ENCODE measurements around the gene MAP3K10.

DNA sequence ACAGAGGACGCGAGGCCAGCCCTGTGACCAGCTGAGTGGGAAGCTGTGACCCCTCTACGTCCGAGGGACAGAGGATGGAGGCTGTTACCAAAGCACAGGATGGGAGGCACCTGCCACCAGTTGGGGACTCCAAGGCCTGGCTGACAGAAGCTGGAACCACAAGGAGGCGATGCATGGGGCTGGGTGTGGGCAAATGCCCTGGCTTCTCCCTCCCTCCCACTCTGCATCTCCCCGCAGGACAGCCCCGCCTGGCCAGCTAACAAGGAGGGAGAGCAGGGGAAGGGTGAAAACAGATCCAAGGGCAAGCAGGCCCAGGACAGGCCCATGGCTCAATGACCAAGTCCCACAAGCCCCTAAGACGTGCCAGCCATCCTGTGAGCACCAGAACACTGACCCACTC, 65.3 kb downstream of the MAP3K10 start:
- TF ChIP-seq CTCF (conservative IDR thresholded peaks at IDR 0.05) = no peak
- no peak for TF ChIP-seq EZH2 (IDR thresholded peaks at IDR 0.05; ENCODE audit: low read depth)
